Lower leg skin (tissue), 4 donors: ENCODE results near the gene OSMR. TPM values are rescaled to one million over a fixed set of nuclear protein-coding genes. Genes with fewer than 3 reads are reported as not detected.

Experiments used
- DNase-seq, 2 donors: peaks; one replicate each; pipeline ENCODE4 v3.0.0-alpha.2; 2019; ENCODE audit warnings: low spot score in 2 of 2
- H3K4me3 ChIP-seq: fragments of 200-600 bp; sonication (generic); 2 replicates; pipeline ENCODE4 v1.5.1; 2017; ENCODE audit warnings: mild to moderate bottlenecking, low read depth; ENCODE audit not compliant: poor library complexity, severe bottlenecking
- POLR2A ChIP-seq, 2 donors: fragments of 450-650 bp; IDR thresholded peaks; one replicate each; pipeline ENCODE4 v1.6.1; 2016 to 2017; ENCODE audit warnings: antibody characterized with exemption in 2 of 2, mild to moderate bottlenecking in 1 of 2, moderate library complexity in 1 of 2
- WGBS, 2 donors: methylation state at CpG; one replicate each; pipeline ENCODE4 v1.1.5; 2018; 5-methylcytosine and 5-hydroxymethylcytosine counted together
- intact Hi-C: fragments of 100-400 bp; cut with DNase I; formaldehyde crosslinking; loops from one replicate; pipeline ENCODE4 v1.15.0; 2023; ENCODE audit warnings: low total_unique reads
- total RNA-seq, 4 donors: library from RNA; depleted of rRNA; stranded (reverse); fragments of >200 nt; gene quantifications; one replicate each; pipeline ENCODE4 v1.1.0, GENCODE V29; 2016
- TF ChIP-seq, protein P1 (sequence below), 3 donors: fragments of 450-650 bp; IDR thresholded peaks; one replicate each; pipeline ENCODE4 v1.5.1; 2016; ENCODE audit warnings: antibody characterized with exemption in 3 of 3, mild to moderate bottlenecking in 3 of 3, moderate library complexity in 2 of 3

The OSMR gene
- total RNA-seq, 4 donors from 2014 or later: 13.7 to 28.1 (median 22.0) TPM

GRCh38 chr5:38941912-38942311 lies 96.1 kb downstream of the OSMR start:
- TF ChIP-seq POLR2A (IDR thresholded peaks at IDR 0.05): no peak
- TF ChIP-seq, protein P1, sequence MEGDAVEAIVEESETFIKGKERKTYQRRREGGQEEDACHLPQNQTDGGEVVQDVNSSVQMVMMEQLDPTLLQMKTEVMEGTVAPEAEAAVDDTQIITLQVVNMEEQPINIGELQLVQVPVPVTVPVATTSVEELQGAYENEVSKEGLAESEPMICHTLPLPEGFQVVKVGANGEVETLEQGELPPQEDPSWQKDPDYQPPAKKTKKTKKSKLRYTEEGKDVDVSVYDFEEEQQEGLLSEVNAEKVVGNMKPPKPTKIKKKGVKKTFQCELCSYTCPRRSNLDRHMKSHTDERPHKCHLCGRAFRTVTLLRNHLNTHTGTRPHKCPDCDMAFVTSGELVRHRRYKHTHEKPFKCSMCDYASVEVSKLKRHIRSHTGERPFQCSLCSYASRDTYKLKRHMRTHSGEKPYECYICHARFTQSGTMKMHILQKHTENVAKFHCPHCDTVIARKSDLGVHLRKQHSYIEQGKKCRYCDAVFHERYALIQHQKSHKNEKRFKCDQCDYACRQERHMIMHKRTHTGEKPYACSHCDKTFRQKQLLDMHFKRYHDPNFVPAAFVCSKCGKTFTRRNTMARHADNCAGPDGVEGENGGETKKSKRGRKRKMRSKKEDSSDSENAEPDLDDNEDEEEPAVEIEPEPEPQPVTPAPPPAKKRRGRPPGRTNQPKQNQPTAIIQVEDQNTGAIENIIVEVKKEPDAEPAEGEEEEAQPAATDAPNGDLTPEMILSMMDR (IDR thresholded peaks at IDR 0.05): no peak
- WGBS, 2 donors: 93 to 98% methylated on average over 2 of the region's 2 CpGs
- intact Hi-C loops: no loop called here
- no peak overlapping the region for H3K4me3 ChIP-seq
- DNase-seq: no peak

GRCh38 chr5:38944282-38944681 lies 98.5 kb downstream of the OSMR start:
- no peak for TF ChIP-seq POLR2A (IDR thresholded peaks at IDR 0.05)
- TF ChIP-seq, protein P1 (IDR thresholded peaks at IDR 0.05): no peak
- WGBS, 2 donors: 94 to 95% methylated on average over 4 of the region's 4 CpGs

GRCh38 chr5:38948501-38948900 lies 102.7 kb downstream of the OSMR start:
- TF ChIP-seq, protein P1 (IDR thresholded peaks at IDR 0.05): no peak
- no peak for TF ChIP-seq POLR2A (IDR thresholded peaks at IDR 0.05)

More at GRCh38 chr5:38944282-38944681, 98.5 kb downstream of the OSMR start:
- H3K4me3 ChIP-seq: no peak overlapping the region
- DNase-seq: no peak
- intact Hi-C loops: no loop called here

GRCh38 chr5:38953426-38954012 lies 107.7 kb downstream of the OSMR start:
- no peak overlapping the region for H3K4me3 ChIP-seq
- DNase-seq: no peak
- intact Hi-C loops: no loop called here
- TF ChIP-seq POLR2A (IDR thresholded peaks at IDR 0.05): no peak
- TF ChIP-seq, protein P1 (IDR thresholded peaks at IDR 0.05): no peak
- WGBS, 2 donors: 89 to 93% methylated on average over 4 of the region's 4 CpGs

More at GRCh38 chr5:38948501-38948900, 102.7 kb downstream of the OSMR start:
- H3K4me3 ChIP-seq: no peak overlapping the region
- intact Hi-C loops: no loop called here
- no peak for DNase-seq

- H3K4me3 ChIP-seq: no peak overlapping the region
- no peak for DNase-seq
- 71 to 75% methylated on average over 2 of the region's 2 CpGs for WGBS, 2 donors
- TF ChIP-seq, protein P1 (IDR thresholded peaks at IDR 0.05): no peak
- TF ChIP-seq POLR2A (IDR thresholded peaks at IDR 0.05): no peak
- intact Hi-C loops: no loop called here
These were observed 115.9 kb downstream of the OSMR start for GRCh38 chr5:38961691-38962090.

GRCh38 chr5:38968665-38969064 lies 122.9 kb downstream of the OSMR start:
- no peak for DNase-seq
- H3K4me3 ChIP-seq: no peak overlapping the region
- 93 to 96% methylated on average over 5 of the region's 5 CpGs for WGBS, 2 donors
- intact Hi-C loops: no loop called here
- no peak for TF ChIP-seq POLR2A (IDR thresholded peaks at IDR 0.05)
- TF ChIP-seq, protein P1 (IDR thresholded peaks at IDR 0.05): no peak
